CD14-positive monocyte (primary cell): ENCODE measurements around the gene CNOT1. TPM values are rescaled to one million over a fixed set of nuclear protein-coding genes. Genes with fewer than 3 reads are reported as not detected.

Source experiments
- DNase-seq, 3 donors: peaks; one replicate each; pipeline ENCODE4 v3.0.0-alpha.2; 2011 to 2022
- H2AFZ ChIP-seq: 2 replicates; pipeline ENCODE4 v1.6.0; 2012; ENCODE audit warnings: mild to moderate bottlenecking, low read depth, low read length, inconsistent platforms; ENCODE audit not compliant: insufficient read depth, poor library complexity, severe bottlenecking
- H3K27ac ChIP-seq, 2 donors: 1 replicate in 1 of 2; 2 replicates in 1 of 2; pipeline ENCODE4 v1.5.1; 2012 to 2013; ENCODE audit warnings: low read length in 2 of 2, control low read depth in 1 of 2, inconsistent platforms in 1 of 2, low read depth in 1 of 2, mild to moderate bottlenecking in 1 of 2
- H3K27me3 ChIP-seq, 2 donors: one replicate each; pipeline versions ENCODE4 v1.6.0 to v1.6.1; 2011 to 2013; ENCODE audit warnings: low read length in 2 of 2; ENCODE audit not compliant: control insufficient read depth in 2 of 2, insufficient read depth in 2 of 2
- H3K36me3 ChIP-seq, 2 donors: replicated peaks in 1 of 2; 1 replicate in 1 of 2; 2 replicates in 1 of 2; pipeline versions ENCODE4 v1.5.1 to v1.6.1; 2012 to 2013; ENCODE audit warnings: low read length in 2 of 2, control low read depth in 1 of 2, inconsistent platforms in 1 of 2, mild to moderate bottlenecking in 1 of 2; ENCODE audit not compliant: insufficient read depth in 2 of 2, control insufficient read depth in 1 of 2
- H3K4me1 ChIP-seq, 2 donors: 1 replicate in 1 of 2; 2 replicates in 1 of 2; pipeline versions ENCODE4 v1.5.1 to v1.6.1; 2012 to 2013; ENCODE audit warnings: low read length in 2 of 2, control low read depth in 1 of 2, inconsistent platforms in 1 of 2, mild to moderate bottlenecking in 1 of 2, moderate library complexity in 1 of 2; ENCODE audit not compliant: insufficient read depth in 2 of 2, control insufficient read depth in 1 of 2
- H3K4me2 ChIP-seq: replicated peaks from 2 replicates; pipeline ENCODE3; 2012; ENCODE audit warnings: low read length, moderate library complexity, mild to moderate bottlenecking; ENCODE audit not compliant: poor library complexity, severe bottlenecking; ENCODE audit errors: extremely low read depth
- H3K4me3 ChIP-seq, 3 experiments: fragments of 200-600 bp in 1 of 3; sonication (generic) in 1 of 3; replicated peaks in 1 of 3; 1 replicate in 2 of 3; 2 replicates in 1 of 3; pipeline ENCODE4 v1.5.1; 2011 to 2013; ENCODE audit warnings: low read length in 3 of 3, mild to moderate bottlenecking in 3 of 3, control low read depth in 2 of 3, low read depth in 2 of 3, inconsistent platforms in 1 of 3, moderate library complexity in 1 of 3
- H3K79me2 ChIP-seq: 2 replicates; pipeline ENCODE4 v1.6.0; 2012; ENCODE audit warnings: mild to moderate bottlenecking, control low read depth, inconsistent platforms, low read length, moderate library complexity; ENCODE audit not compliant: insufficient read depth
- H3K9ac ChIP-seq: 2 replicates; pipeline ENCODE4 v1.6.0; 2017; ENCODE audit warnings: low read length, mild to moderate bottlenecking; ENCODE audit not compliant: insufficient read depth, poor library complexity, severe bottlenecking
- H3K9me3 ChIP-seq, 2 donors: replicated peaks in 1 of 2; 1 replicate in 1 of 2; 2 replicates in 1 of 2; pipeline versions ENCODE4 v1.5.1 to v1.6.1; 2012 to 2013; ENCODE audit warnings: low read length in 2 of 2, control low read depth in 1 of 2; ENCODE audit not compliant: control insufficient read depth in 1 of 2, insufficient read depth in 1 of 2
- H4K20me1 ChIP-seq: 2 replicates; pipeline ENCODE4 v1.6.0; 2012; ENCODE audit warnings: mild to moderate bottlenecking, low read length, control low read depth, moderate library complexity; ENCODE audit not compliant: insufficient read depth
- H3K27ac Mint-ChIP-seq, 7 donors: one replicate each; pipeline ENCODE4 v1.8.0; 2020; ENCODE audit warnings: mild to moderate bottlenecking in 7 of 7, mixed read lengths in 7 of 7, moderate library complexity in 6 of 7, inconsistent platforms in 2 of 7
- H3K27me3 Mint-ChIP-seq, 3 donors: one replicate each; pipeline ENCODE4 v1.8.0; 2021 to 2022; ENCODE audit warnings: low read depth in 3 of 3, mild to moderate bottlenecking in 3 of 3, mixed read lengths in 3 of 3, moderate library complexity in 3 of 3, inconsistent platforms in 1 of 3
- H3K36me3 Mint-ChIP-seq, 2 donors: one replicate each; pipeline ENCODE4 v1.8.0; 2020; ENCODE audit warnings: mixed read lengths in 2 of 2, inconsistent platforms in 1 of 2, mild to moderate bottlenecking in 1 of 2
- H3K4me1 Mint-ChIP-seq: one replicate; pipeline ENCODE4 v1.8.0; 2020; ENCODE audit warnings: mild to moderate bottlenecking, mixed read lengths
- H3K4me3 Mint-ChIP-seq, 2 donors: one replicate each; pipeline ENCODE4 v1.8.0; 2020; ENCODE audit warnings: mild to moderate bottlenecking in 2 of 2, mixed read lengths in 2 of 2, moderate library complexity in 1 of 2
- H3K9me3 Mint-ChIP-seq, 7 donors: one replicate each; pipeline ENCODE4 v1.8.0; 2020 to 2022; ENCODE audit warnings: mixed read lengths in 7 of 7, mild to moderate bottlenecking in 6 of 7, moderate library complexity in 6 of 7, inconsistent platforms in 2 of 7
- WGBS: methylation state at CpG from one replicate; pipeline ENCODE4 v1.1.5; 2013; ENCODE audit warnings: missing lambda C conversion rate; ENCODE audit not compliant: insufficient coverage; 5-methylcytosine and 5-hydroxymethylcytosine counted together
- intact Hi-C, 2 donors: fragments of 100-400 bp; cut with micrococcal nuclease; formaldehyde crosslinking; loops; one replicate each; pipeline versions ENCODE4 v1.15.0 to v1.15.1; 2023
- polyA plus RNA-seq, 3 donors: library from polyadenylated mRNA; depleted of rRNA in 1 of 3; unstranded in 2 of 3; stranded (reverse) in 1 of 3; fragments of 300-500 nt in 2 of 3; fragments of >200 nt in 1 of 3; fragmentation: Illumina TruSeq in 2 of 3; gene quantifications; 1 replicate in 2 of 3; 2 replicates in 1 of 3; pipeline ENCODE4 v1.2.3, GENCODE V29; 2012 to 2021
- TF ChIP-seq, protein P1 (sequence below): fragments of 200-600 bp; IDR thresholded peaks from one replicate; pipeline ENCODE4 v1.8.0; 2022; ENCODE audit warnings: antibody characterized with exemption, mild to moderate bottlenecking

The CNOT1 gene
- polyA plus RNA-seq, 3 donors, result 50.8 to 182 (median 60.8) TPM

DNA sequence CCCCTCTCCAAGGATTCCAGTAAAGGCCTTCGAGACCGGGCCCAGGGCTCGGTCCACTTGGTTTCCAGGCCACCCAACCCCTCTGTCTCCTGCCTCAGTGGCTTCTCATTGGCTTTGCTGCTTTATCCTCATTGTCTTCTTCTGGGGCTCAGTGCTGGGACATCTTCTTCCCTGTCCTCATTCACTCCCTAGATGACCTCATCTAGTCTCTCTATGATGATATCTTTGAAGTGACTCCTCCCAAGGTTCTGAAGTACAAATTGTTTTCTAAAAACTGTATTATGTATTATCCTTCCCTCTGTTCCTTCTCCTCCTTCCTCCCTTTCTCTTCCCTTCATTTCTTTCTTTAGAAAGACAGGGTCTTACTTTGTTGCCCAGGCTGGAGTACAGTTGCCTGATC is 156.8 kb downstream of the CNOT1 start:
- Mint-ChIP-seq H3K36me3 (no peaks in the 10 kb centered on the region), H3K27me3 (peaks cover 22 to 33% (median 30%) of the 10 kb centered on the region in 3 donors), H3K4me1 (no peaks in the 10 kb centered on the region), H3K9me3 (no peaks in the 10 kb centered on the region), H3K4me3 (no peak overlapping the region), H3K27ac (no peak overlapping the region)
- no peaks in the 10 kb centered on the region for H4K20me1 ChIP-seq
- no peaks in the 10 kb centered on the region for H3K9me3 ChIP-seq
- H3K79me2 ChIP-seq, result no peaks in the 10 kb centered on the region
- no peaks in the 10 kb centered on the region for H3K4me1 ChIP-seq
- H3K4me3 ChIP-seq, result no peak overlapping the region
- no peak overlapping the region for H2AFZ ChIP-seq
- intact Hi-C loops, result no loop called here
- no peak for DNase-seq
- TF ChIP-seq, protein P1, sequence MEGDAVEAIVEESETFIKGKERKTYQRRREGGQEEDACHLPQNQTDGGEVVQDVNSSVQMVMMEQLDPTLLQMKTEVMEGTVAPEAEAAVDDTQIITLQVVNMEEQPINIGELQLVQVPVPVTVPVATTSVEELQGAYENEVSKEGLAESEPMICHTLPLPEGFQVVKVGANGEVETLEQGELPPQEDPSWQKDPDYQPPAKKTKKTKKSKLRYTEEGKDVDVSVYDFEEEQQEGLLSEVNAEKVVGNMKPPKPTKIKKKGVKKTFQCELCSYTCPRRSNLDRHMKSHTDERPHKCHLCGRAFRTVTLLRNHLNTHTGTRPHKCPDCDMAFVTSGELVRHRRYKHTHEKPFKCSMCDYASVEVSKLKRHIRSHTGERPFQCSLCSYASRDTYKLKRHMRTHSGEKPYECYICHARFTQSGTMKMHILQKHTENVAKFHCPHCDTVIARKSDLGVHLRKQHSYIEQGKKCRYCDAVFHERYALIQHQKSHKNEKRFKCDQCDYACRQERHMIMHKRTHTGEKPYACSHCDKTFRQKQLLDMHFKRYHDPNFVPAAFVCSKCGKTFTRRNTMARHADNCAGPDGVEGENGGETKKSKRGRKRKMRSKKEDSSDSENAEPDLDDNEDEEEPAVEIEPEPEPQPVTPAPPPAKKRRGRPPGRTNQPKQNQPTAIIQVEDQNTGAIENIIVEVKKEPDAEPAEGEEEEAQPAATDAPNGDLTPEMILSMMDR, result no peak
- H3K4me2 ChIP-seq, result no peak overlapping the region
- WGBS, result 100% methylated on average over 3 of the region's 3 CpGs
- H3K27ac ChIP-seq, result no peak overlapping the region
- H3K27me3 ChIP-seq, result peaks cover 0 to 9% of the 10 kb centered on the region in 2 donors
- H3K9ac ChIP-seq, result no peak overlapping the region
- no peaks in the 10 kb centered on the region for H3K36me3 ChIP-seq

DNA sequence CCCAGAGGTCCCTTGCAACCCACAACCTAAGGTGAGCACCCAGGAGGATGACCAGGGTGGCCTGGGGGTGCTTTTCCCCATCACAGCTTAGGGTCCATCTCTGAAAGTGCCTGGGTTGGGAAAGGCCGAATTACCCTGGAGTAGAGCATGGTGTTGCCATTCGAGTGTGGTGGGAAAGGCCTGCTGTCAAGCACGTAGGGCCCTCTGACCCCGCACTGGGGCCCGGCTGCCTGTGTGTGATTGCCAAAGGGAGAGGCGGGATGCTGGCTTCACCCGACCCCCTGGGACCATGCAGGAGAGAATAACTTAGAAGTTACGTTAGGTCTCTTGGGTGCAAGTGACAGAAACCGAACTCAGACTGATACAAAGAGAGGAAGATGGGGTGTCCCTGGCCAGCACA is 157.4 kb downstream of the CNOT1 start:
- Histone ChIP-seq H3K4me3 (no peak overlapping the region), H3K36me3 (no peaks in the 10 kb centered on the region), H3K4me2 (no peak overlapping the region), H3K27me3 (peaks cover 0 to 9% of the 10 kb centered on the region in 2 donors), H3K79me2 (no peaks in the 10 kb centered on the region), H2AFZ (no peak overlapping the region), H3K4me1 (no peaks in the 10 kb centered on the region), H4K20me1 (no peaks in the 10 kb centered on the region), H3K27ac (no peak overlapping the region), H3K9me3 (no peaks in the 10 kb centered on the region), H3K9ac (no peak overlapping the region)
- Mint-ChIP-seq H3K36me3 (no peaks in the 10 kb centered on the region), H3K27me3 (peaks cover 26 to 37% (median 36%) of the 10 kb centered on the region in 3 donors), H3K27ac (no peak overlapping the region), H3K4me3 (no peak overlapping the region), H3K9me3 (no peaks in the 10 kb centered on the region), H3K4me1 (no peaks in the 10 kb centered on the region)
- DNase-seq, result no peak
- WGBS, result 95% methylated on average over 5 of the region's 9 CpGs
- TF ChIP-seq, protein P1, result no peak
- intact Hi-C loops, result no loop called here
